Femur (tissue), 1 donor: Measurements from ENCODE around the gene CGNL1.

Source experiments
- DNase-seq: peaks from one replicate; pipeline ENCODE4 v3.0.0-alpha.2; 2017

Gene CGNL1

GRCh38 chr15:57462381-57462780, 86.1 kb downstream of the CGNL1 start:
- DNase-seq = no peak

GRCh38 chr15:57463360-57463759, 87.1 kb downstream of the CGNL1 start:
- no peak for DNase-seq

DNA sequence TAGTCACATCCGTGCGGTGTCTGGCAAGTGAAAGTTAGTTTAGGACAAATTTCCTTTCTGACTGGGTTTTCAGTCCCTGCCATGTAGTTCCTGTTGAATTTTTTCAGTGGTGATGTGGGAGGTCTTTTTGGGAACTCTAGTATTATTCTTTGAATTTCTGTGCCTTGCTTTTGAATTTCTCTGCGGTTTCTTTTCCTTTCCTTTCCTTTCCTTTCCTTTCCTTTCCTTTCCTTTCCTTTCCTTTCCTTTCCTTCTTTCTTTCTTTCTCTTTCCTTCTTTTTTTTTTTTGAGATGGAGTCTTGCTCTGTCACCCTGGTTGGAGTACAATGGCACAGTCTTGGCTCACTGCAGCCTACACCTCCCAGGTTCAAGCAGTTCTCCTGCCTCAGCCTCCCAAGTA, 88.2 kb downstream of the CGNL1 start:
- no peak for DNase-seq

- DNase-seq = no peak
These were observed 92.2 kb downstream of the CGNL1 start for GRCh38 chr15:57468486-57468885.

DNA sequence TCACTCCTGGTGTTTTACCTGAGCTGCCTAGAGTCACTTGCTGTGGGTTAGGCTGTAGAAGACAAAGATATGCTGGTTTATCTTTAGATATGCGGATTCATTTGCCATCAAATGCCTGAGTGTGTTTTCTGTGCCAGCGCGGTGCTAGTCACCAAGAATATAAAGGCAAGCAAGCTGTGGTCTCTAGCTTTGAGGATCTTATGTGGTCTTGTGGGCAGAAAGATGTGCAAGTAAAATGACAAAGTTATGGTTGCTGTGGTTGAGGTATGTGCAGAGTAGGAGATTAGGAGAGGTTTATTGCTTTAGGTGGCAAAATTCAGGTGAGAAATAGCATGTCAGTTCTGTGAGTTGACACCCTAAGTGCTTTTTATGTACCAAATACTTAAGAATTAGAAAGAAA, 94.2 kb downstream of the CGNL1 start:
- no peak for DNase-seq

DNA sequence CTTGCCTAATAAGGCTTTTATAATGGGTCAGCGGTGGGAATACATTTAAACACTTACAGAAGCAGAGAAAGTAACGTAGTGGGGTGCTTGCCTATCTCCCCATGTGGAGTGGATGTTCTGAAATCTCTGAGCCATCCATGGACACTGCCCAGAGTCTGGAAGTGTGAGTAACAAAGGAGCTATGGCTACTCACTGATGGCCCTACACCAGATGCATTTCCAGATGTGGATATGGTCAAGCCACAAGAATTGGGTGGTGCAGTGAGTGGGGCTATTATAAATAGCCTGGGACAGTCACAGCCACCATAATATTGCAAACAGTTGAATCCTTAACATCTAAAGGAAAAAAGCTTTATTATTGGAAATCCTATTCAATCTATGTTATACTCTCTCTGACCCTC, 96.6 kb downstream of the CGNL1 start:
- DNase-seq = no peak

- no peak for DNase-seq
These were observed 100.2 kb downstream of the CGNL1 start for GRCh38 chr15:57476533-57476975.

GRCh38 chr15:57477736-57478522, 101.6 kb downstream of the CGNL1 start:
- DNase-seq = no peak

DNA sequence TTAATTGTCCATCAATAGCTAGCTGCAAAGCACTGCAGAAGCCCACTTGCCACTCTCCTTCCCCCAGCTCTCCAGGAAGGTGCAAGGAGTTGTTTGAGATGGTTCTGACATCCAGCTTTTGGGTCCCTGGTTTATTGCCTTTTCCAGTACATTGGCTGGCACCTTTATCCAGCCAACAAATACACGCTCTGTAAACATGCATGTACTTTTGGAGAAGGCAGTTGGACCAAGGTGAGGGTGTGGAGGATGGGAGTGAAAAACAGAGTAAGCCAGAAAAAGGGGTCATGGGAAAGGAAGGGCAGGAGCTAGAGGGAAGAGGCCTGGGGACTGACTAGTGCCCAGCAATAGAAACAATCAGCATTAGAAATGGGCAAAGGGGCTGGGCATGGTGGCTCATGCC, 102.7 kb downstream of the CGNL1 start:
- no peak for DNase-seq

- no peak for DNase-seq
These were observed 104.9 kb downstream of the CGNL1 start for GRCh38 chr15:57481038-57481705.

DNA sequence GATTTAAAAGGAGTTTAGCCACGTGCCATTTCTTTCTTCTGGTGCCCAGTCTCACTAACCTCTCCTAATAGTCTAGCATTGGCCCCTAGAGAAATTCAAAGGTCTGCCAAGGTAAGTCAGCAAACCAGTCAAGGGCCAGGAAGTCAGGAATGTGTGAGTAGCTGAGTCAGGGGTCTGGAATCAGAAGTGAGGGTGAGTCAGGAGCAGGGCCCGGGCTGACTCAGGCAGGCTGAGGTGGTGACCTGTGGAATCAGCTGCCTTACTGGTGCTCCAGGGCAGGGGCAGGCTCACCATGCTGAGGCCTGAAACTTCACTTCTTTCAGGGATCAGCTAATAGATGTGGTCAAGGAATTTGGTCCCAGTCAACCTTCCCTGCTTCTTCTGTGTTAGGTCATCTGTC, 109.6 kb downstream of the CGNL1 start:
- DNase-seq = no peak

- DNase-seq = no peak
These were observed 110.5 kb downstream of the CGNL1 start for GRCh38 chr15:57486833-57487232.

DNA sequence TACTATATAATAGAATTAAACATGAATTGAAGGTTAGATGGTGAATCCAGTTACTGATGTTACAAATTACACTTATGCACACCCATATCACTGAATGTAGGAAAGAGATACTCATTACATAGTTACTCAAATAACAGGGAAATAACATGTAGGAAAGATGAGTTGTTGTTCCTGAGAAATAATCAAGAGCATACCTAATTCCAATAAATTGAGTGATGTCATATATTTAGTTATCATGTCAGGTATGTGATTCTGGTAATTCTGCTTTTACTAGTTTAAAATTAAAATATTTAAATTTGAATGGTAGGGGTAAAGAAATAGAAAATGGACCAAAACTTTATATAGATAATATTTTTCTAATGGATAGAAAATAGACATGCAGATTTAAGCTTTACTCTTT, 112.8 kb downstream of the CGNL1 start:
- DNase-seq = no peak

DNA sequence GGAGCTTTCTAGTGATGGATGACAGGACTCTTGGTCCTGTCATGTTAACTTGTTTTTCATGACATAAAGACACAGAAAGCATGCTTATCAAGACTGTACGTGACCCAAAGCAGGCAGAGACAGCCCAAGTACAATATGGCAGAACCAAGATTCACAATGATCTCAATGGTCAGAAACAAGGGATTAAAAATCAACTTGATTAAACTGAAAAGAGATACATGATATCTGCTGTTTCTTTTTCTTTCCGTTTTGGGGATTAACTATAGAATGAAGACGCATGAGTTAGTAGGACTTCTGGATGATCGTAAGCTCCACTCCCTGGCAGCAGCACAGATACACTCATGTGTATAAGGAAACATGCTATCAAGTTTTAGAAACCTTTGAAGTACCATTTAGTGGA, 117.0 kb downstream of the CGNL1 start:
- DNase-seq = no peak

- peak; percentile 87 for DNase-seq
These were observed 118.3 kb downstream of the CGNL1 start for GRCh38 chr15:57494581-57494980.

GRCh38 chr15:57495041-57495440, 118.7 kb downstream of the CGNL1 start:
- DNase-seq = no peak

GRCh38 chr15:57495554-57496165, 119.4 kb downstream of the CGNL1 start:
- no peak for DNase-seq

DNA sequence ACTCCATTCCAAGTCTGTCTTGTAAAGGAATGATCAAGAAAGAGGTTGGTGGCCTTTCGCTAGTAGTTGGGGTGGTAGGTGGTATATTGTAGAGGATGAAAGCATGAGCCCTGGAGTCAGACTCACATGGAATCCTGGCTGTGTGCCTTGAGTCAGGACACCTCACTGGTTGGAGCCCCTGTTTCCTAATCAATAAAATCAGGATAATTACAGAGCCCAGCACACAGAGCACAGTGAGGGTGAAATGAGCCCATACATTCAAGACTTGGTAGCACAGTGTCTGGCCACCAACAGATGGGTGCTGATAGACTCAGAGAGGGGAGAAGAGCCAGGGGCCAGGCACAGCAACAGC, 120.3 kb downstream of the CGNL1 start:
- no peak for DNase-seq

GRCh38 chr15:57496946-57497869, 120.9 kb downstream of the CGNL1 start:
- peak; percentile 74 for DNase-seq

GRCh38 chr15:57500256-57500655, 124.0 kb downstream of the CGNL1 start:
- DNase-seq = no peak

- no peak for DNase-seq
These were observed 124.8 kb downstream of the CGNL1 start for GRCh38 chr15:57500979-57501576.

- no peak for DNase-seq
These were observed 125.8 kb downstream of the CGNL1 start for GRCh38 chr15:57502116-57502515.
